Upper lobe of left lung (tissue), 6 donors: Measurements from ENCODE around the gene ENAH. TPM values are rescaled to one million over a fixed set of nuclear protein-coding genes. Genes with fewer than 3 reads are reported as not detected.
"Not testable (repeated sequence)": the region's sequence is repeated elsewhere in the genome, so short reads cannot be mapped to it uniquely, and the experiment has no call there.

Experiments used
- ATAC-seq, 2 donors: fragments of 200-7000 bp; cut with Tn5 transposase; one replicate each; pipeline ENCODE4 v1.9.1; 2022; ENCODE audit warnings: mild to moderate bottlenecking in 2 of 2, moderate library complexity in 2 of 2; ENCODE audit not compliant: low FRiP score in 2 of 2
- DNase-seq, 2 donors: peaks; one replicate each; pipeline ENCODE4 v3.0.0-alpha.2; 2019 to 2020
- H3K27ac ChIP-seq, 4 donors: fragments of 200-600 bp; sonication (generic); one replicate each; pipeline ENCODE4 v1.5.1; 2016 to 2019
- H3K27me3 ChIP-seq, 4 donors: fragments of 200-600 bp; sonication (generic); one replicate each; pipeline ENCODE4 v1.5.1; 2017 to 2019
- H3K36me3 ChIP-seq, 4 donors: fragments of 200-600 bp; sonication (generic); one replicate each; pipeline ENCODE4 v1.5.1; 2016 to 2019
- H3K4me1 ChIP-seq, 4 donors: fragments of 200-600 bp; sonication (generic); one replicate each; pipeline ENCODE4 v1.5.1; 2018 to 2019
- H3K4me3 ChIP-seq, 4 donors: fragments of 200-600 bp; sonication (generic); one replicate each; pipeline ENCODE4 v1.5.1; 2017 to 2019; ENCODE audit warnings: mild to moderate bottlenecking in 2 of 4, moderate library complexity in 1 of 4
- H3K9me3 ChIP-seq, 4 donors: fragments of 200-600 bp; sonication (generic); one replicate each; pipeline ENCODE4 v1.5.1; 2018 to 2019
- EP300 ChIP-seq, 4 donors: sonication (generic); formaldehyde crosslinking; IDR thresholded peaks; one replicate each; pipeline ENCODE4 v1.5.1; 2017; ENCODE audit warnings: antibody characterized with exemption in 4 of 4, control low read depth in 2 of 4
- POLR2A ChIP-seq, 4 donors: fragments of 450-650 bp; IDR thresholded peaks; one replicate each; pipeline ENCODE4 v1.5.1; 2016 to 2017; ENCODE audit warnings: antibody characterized with exemption in 4 of 4, mild to moderate bottlenecking in 2 of 4
- POLR2AphosphoS5 ChIP-seq, 2 donors: sonication (generic); formaldehyde crosslinking; IDR thresholded peaks; one replicate each; pipeline ENCODE4 v1.5.1; 2017; ENCODE audit warnings: antibody characterized with exemption in 2 of 2
- WGBS, 2 donors: methylation state at CpG; one replicate each; pipeline ENCODE4 v1.1.5; 2017 to 2018; 5-methylcytosine and 5-hydroxymethylcytosine counted together
- total RNA-seq, 6 donors: library from RNA; depleted of rRNA in 4 of 6; stranded (reverse); fragments of >200 nt in 4 of 6; gene quantifications; one replicate each; pipeline versions ENCODE4 v1.1.0 to v1.2.1, GENCODE V29; 2016 to 2021
- TF ChIP-seq, protein P1 (sequence below), 6 experiments: fragments of 450-650 bp in 4 of 6; fragments of 200-600 bp in 2 of 6; sonication (generic) in 2 of 6; IDR thresholded peaks; one replicate each; pipeline ENCODE4 v1.5.1; 2016 to 2019; ENCODE audit warnings: antibody characterized with exemption in 6 of 6
- donor health status: DM: no; HTN: no; CAD: no; lungs with moderate emphysema.
- donor health status: DM: no; HTN: yes; CAD: no; lungs with severe emphysema.

ENAH gene
- 10 to 100 TPM; 10.5 to 70.3 (median 33.8) TPM for total RNA-seq

DNA sequence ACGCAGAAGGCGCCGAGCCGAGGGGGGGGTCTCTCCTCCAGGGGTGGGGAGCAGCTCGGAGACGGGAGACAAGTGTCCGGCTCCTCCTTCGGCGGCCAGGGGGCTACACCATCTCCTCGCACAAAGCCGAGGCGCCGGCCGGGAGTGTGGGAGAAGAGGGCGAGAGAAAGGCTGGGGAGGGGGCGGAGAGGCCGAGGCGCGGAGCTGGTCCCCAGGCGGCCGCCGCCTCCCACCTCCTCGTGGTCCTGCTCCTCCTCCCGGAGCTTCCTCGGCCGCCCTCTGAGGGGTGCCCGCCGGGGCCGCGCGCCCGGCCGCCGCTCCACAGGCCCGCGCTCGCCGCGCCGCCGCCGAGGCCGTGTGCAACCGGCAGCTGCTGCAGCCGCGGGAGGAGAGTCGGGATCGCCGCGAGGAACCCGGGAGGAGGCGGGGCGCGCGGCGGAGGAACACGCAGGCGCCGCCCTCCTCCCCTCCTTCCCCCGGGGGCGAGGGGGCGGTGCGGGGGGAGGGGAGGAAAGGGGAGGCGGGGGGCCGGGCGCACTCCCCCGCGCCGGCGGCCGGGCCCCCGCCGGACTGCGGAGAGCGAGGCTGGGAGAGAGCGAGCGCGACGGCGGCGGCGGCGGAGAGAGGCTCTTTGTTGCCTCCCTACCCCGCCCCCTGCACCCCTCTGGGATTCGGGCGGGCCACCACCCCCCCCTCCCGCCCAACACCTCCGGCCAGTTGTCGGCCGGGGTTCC lies at the start of gene ENAH:
Gene ENAH, minus strand, starts transcription at position 395 of the 734 bp plus-strand sequence. CDS start 433 bp downstream, outside the sequence.
- peaks cover 10 to 46% (median 24%) of the 10 kb centered on the region in 4 donors for H3K4me1 ChIP-seq
- H3K27me3 ChIP-seq, result no peaks in the 10 kb centered on the region
- peak within 1 kb of the TSS; percentile 95 to 98 (median 96) for H3K27ac ChIP-seq
- peak; percentile 79 to 95 for DNase-seq
- peak within 1 kb of the TSS; percentile 76 to 94 (median 88) for H3K4me3 ChIP-seq
- no peaks in the 10 kb centered on the region for H3K36me3 ChIP-seq
- H3K9me3 ChIP-seq, result no peaks in the 10 kb centered on the region
- whole genome bisulfite sequencing, 2 donors, result 0% methylated on average over 21 of the region's 90 CpGs; no CpG with 5 or more reads in 1 of the 2 donors
- ATAC-seq, result peak; percentile 86 to 88
- TF ChIP-seq POLR2AphosphoS5 (IDR thresholded peaks at IDR 0.05) (peak in 1 of 2 donors; percentile 70), EP300 (IDR thresholded peaks at IDR 0.05) (no peak), POLR2A (IDR thresholded peaks at IDR 0.05) (peak in 3 of 4 donors; percentile 54 to 63 (median 60))
- TF ChIP-seq, protein P1, sequence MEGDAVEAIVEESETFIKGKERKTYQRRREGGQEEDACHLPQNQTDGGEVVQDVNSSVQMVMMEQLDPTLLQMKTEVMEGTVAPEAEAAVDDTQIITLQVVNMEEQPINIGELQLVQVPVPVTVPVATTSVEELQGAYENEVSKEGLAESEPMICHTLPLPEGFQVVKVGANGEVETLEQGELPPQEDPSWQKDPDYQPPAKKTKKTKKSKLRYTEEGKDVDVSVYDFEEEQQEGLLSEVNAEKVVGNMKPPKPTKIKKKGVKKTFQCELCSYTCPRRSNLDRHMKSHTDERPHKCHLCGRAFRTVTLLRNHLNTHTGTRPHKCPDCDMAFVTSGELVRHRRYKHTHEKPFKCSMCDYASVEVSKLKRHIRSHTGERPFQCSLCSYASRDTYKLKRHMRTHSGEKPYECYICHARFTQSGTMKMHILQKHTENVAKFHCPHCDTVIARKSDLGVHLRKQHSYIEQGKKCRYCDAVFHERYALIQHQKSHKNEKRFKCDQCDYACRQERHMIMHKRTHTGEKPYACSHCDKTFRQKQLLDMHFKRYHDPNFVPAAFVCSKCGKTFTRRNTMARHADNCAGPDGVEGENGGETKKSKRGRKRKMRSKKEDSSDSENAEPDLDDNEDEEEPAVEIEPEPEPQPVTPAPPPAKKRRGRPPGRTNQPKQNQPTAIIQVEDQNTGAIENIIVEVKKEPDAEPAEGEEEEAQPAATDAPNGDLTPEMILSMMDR (IDR thresholded peaks at IDR 0.05), result peak in 3 of 6 experiments; percentile 12 to 34 (median 31)

DNA sequence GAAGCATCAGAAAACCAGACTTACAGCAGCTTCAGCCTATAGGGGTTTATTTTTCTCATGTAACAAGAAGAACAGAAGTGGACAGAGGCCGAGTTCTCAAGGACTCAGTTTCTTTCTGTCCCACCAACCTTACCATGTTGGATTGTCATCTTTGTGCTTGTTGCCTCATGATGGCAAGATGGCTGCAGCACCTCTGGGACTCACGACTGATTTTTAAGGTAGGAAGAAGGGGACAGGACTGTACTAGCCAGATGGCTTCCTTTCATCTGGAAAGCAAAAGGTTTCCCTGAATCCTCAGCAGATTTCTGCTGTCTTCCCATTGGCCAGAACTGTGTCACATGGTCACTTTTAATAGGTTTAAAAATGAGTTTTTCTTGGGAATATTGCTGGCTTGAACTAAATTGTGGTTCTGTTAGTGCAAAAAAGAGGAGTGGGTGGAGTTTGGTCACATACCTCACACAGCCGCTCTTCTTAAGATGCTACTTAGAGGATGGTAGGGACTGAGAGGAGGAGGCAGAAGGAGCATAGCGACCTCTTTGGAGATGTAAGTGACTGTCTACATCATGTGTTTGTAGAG lies 48.1 kb upstream of the ENAH start:
- Histone ChIP-seq H3K9me3 (no peaks in the 10 kb centered on the region), H3K27ac (no peak overlapping the region), H3K4me1 (peaks cover 6 to 11% (median 9%) of the 10 kb centered on the region in 4 donors), H3K4me3 (no peak overlapping the region), H3K27me3 (no peaks in the 10 kb centered on the region), H3K36me3 (no peaks in the 10 kb centered on the region)
- no peak for DNase-seq
- no peak for ATAC-seq
- WGBS, 2 donors, result 95 to 96% methylated on average over 4 of the region's 4 CpGs
- no peak for TF ChIP-seq POLR2AphosphoS5 (IDR thresholded peaks at IDR 0.05)
- TF ChIP-seq, protein P1 (IDR thresholded peaks at IDR 0.05), result no peak
- no peak for TF ChIP-seq EP300 (IDR thresholded peaks at IDR 0.05)

DNA sequence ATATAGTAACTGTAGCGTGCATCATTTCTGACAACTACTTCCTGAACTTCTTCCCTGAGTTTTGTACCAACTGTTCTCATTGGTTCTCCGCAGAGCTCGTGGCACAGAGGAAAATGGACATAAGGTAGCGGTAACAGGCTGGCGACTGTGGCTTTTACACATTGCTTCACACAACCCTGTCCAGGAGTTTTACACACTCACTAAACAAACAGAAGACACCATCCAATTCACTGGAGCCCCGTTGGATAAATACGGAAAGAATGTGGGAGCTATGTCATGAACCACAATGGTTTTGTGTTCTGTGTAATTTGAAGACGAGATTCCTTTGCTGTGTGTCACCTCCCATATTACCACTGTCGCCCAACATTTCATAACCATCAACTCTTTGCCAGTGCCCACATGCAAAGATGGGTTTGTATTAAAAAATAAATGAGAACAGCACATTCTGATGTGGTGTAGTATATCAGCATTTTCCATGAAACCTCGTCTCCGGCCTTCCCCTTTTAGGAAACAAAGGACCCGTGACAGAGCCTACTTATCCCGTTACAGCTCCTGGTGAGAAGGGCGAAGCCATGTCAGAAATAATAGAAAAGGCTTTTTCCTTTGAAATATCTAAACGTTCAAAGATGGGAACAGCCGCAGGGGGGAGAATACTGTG lies 47.4 kb upstream of the ENAH start:
- peak overlapping the region in 1 of 4 donors; percentile 12 for H3K27ac ChIP-seq
- no peaks in the 10 kb centered on the region for H3K9me3 ChIP-seq
- H3K4me1 ChIP-seq, result peaks cover 6 to 18% (median 9%) of the 10 kb centered on the region in 4 donors
- TF ChIP-seq POLR2AphosphoS5 (IDR thresholded peaks at IDR 0.05) (peak in 1 of 2 donors; percentile 18), EP300 (IDR thresholded peaks at IDR 0.05) (no peak), POLR2A (IDR thresholded peaks at IDR 0.05) (no peak)
- TF ChIP-seq, protein P1 (IDR thresholded peaks at IDR 0.05), result no peak
- no peaks in the 10 kb centered on the region for H3K27me3 ChIP-seq
- no peak overlapping the region for H3K4me3 ChIP-seq
- ATAC-seq, result peak in 1 of 2 donors; percentile 89
- WGBS, 2 donors, result 59 to 63% methylated on average over 16 of the region's 16 CpGs
- DNase-seq, result no peak
- H3K36me3 ChIP-seq, result no peaks in the 10 kb centered on the region

DNA sequence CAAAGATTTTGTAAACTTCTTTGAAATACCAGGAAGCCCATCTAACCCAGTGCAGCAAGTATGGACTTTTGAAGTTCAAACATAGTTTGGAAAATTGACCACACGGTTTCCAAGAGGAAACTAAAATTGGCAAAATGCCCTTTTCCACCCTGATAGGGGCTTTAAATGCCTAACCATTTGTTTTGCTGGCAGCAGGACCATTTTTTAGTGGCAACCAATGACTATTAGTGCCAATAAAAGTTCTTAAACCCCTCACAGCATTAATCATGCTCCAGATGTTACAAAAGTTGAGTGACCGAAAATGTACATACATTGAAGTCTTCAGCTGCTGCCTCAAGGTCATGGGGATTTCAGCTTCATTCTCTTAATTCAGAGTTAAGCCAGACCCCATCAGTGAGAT lies 46.4 kb upstream of the ENAH start:
- 50 to 52% methylated on average over 2 of the region's 2 CpGs for WGBS, 2 donors
- no peaks in the 10 kb centered on the region for H3K27me3 ChIP-seq
- peak overlapping the region in 1 of 4 donors; percentile 48 for H3K27ac ChIP-seq
- no peaks in the 10 kb centered on the region for H3K9me3 ChIP-seq
- H3K4me1 ChIP-seq, result peaks cover 11 to 23% (median 16%) of the 10 kb centered on the region in 4 donors
- TF ChIP-seq POLR2AphosphoS5 (IDR thresholded peaks at IDR 0.05) (no peak), POLR2A (IDR thresholded peaks at IDR 0.05) (no peak), EP300 (IDR thresholded peaks at IDR 0.05) (no peak)
- TF ChIP-seq, protein P1 (IDR thresholded peaks at IDR 0.05), result no peak
- H3K36me3 ChIP-seq, result no peaks in the 10 kb centered on the region
- H3K4me3 ChIP-seq, result no peak overlapping the region
- ATAC-seq, result no peak
- no peak for DNase-seq

DNA sequence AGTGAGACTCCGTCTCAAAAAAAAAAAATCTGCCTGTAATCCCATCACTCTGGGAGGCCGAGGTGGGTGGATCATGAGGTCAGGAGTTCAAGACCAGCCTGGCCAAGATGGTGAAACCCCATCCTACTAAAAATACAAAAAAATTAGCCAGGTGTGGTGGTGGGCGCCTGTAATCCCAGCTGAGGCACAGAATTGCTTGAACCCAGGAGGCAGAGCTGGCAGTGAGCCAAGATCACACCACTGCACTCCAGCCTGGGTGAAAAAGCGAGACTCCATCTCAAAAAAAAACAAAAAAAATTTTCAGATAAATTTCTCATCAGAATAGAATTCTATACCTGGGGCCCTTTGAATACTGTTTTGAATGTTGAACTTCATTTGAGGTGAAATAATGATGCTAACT lies 45.3 kb upstream of the ENAH start:
- not testable (repeated sequence) for H3K36me3 ChIP-seq, H3K27me3 ChIP-seq, ATAC-seq, H3K27ac ChIP-seq, DNase-seq, H3K4me3 ChIP-seq, H3K9me3 ChIP-seq
- WGBS, 2 donors, result 92 to 95% methylated on average over 4 of the region's 4 CpGs
- peaks cover 22 to 34% (median 25%) of the 10 kb centered on the region in 4 donors for H3K4me1 ChIP-seq
